T-helper 2 cell treated with Interferon-gamma antibody and Interleukin-4, amounts not matched to agents 5 μg/mL and 100 μg/mL, for 36 hours (primary cell): Measurements from ENCODE around the gene HUNK.
"Not testable (repeated sequence)": the region's sequence is repeated elsewhere in the genome, so short reads cannot be mapped to it uniquely, and the experiment has no call there.

Experiments
- DNase-seq: peaks from one replicate; pipeline ENCODE4 v3.0.0; 2021; ENCODE audit warnings: low spot score
- H3K27ac Mint-ChIP-seq: one replicate; pipeline ENCODE4 v1.8.0; 2021; ENCODE audit warnings: mild to moderate bottlenecking, mixed read lengths
- H3K27me3 Mint-ChIP-seq: one replicate; pipeline ENCODE4 v1.8.0; 2021; ENCODE audit warnings: low read depth, mixed read lengths
- H3K36me3 Mint-ChIP-seq: one replicate; pipeline ENCODE4 v1.8.0; 2021; ENCODE audit warnings: low read depth, mixed read lengths
- H3K4me1 Mint-ChIP-seq: one replicate; pipeline ENCODE4 v1.8.0; 2021; ENCODE audit warnings: low read depth, mixed read lengths
- H3K4me3 Mint-ChIP-seq: one replicate; pipeline ENCODE4 v1.8.0; 2022; ENCODE audit warnings: mild to moderate bottlenecking, moderate library complexity, mixed read lengths
- H3K9me3 Mint-ChIP-seq: one replicate; pipeline ENCODE4 v1.8.0; 2021; ENCODE audit warnings: mixed read lengths

HUNK gene

GRCh38 chr21:31857096-31857495, 15.7 kb upstream of the HUNK start:
- no peak for DNase-seq
- Mint-ChIP-seq H3K9me3 (no peaks in the 10 kb centered on the region), H3K27me3 (no peaks in the 10 kb centered on the region), H3K4me1 (no peaks in the 10 kb centered on the region), H3K4me3 (no peak overlapping the region), H3K27ac (no peak overlapping the region), H3K36me3 (no peaks in the 10 kb centered on the region)

GRCh38 chr21:31857631-31858030, 15.2 kb upstream of the HUNK start:
- H3K27ac Mint-ChIP-seq, H3K4me1 Mint-ChIP-seq, H3K27me3 Mint-ChIP-seq, DNase-seq, H3K9me3 Mint-ChIP-seq, H3K4me3 Mint-ChIP-seq, H3K36me3 Mint-ChIP-seq: not testable (repeated sequence)

- no peak overlapping the region for H3K27ac Mint-ChIP-seq
- no peaks in the 10 kb centered on the region for H3K9me3 Mint-ChIP-seq
- H3K36me3 Mint-ChIP-seq: no peaks in the 10 kb centered on the region
- DNase-seq: no peak
- H3K4me3 Mint-ChIP-seq: no peak overlapping the region
- no peaks in the 10 kb centered on the region for H3K27me3 Mint-ChIP-seq
- H3K4me1 Mint-ChIP-seq: no peaks in the 10 kb centered on the region
Measured at GRCh38 chr21:31860851-31861250, 12.0 kb upstream of the HUNK start.

- no peak for DNase-seq
- Mint-ChIP-seq H3K27ac (no peak overlapping the region), H3K4me1 (no peaks in the 10 kb centered on the region), H3K36me3 (no peaks in the 10 kb centered on the region), H3K4me3 (no peak overlapping the region), H3K27me3 (no peaks in the 10 kb centered on the region), H3K9me3 (no peaks in the 10 kb centered on the region)
Measured at GRCh38 chr21:31862078-31862477, 10.7 kb upstream of the HUNK start.

DNA sequence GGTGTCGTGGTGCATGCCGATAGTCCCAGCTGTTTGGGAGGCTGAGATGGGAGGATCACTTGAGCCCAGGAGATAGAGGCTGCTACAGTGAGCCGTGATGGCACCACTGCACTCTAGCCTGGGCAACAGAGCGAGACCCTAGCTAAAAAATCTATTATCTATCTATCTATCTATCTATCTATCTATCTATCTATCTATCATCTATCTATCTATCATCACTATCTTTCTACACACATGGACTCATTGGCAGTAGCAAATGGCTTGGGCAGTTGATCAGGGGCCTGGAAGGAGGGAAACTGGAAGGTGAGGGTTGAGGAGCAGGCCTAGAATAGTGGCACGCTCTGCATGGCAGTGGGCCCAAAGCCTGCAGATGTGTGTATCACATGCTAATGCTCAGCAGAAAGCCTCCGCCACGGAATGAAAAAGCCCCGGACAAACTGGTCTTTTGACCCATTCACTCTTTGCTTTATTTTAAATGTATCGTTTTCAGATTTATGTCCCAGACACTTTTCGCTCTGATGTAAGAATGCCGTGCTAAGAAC, 7.3 kb upstream of the HUNK start:
- Mint-ChIP-seq H3K27ac (no peak overlapping the region), H3K36me3 (no peaks in the 10 kb centered on the region), H3K4me3 (no peak overlapping the region), H3K27me3 (peaks cover 14% of the 10 kb centered on the region), H3K9me3 (no peaks in the 10 kb centered on the region), H3K4me1 (no peaks in the 10 kb centered on the region)
- no peak for DNase-seq

- Mint-ChIP-seq H3K36me3 (no peaks in the 10 kb centered on the region), H3K4me1 (no peaks in the 10 kb centered on the region), H3K9me3 (no peaks in the 10 kb centered on the region), H3K4me3 (no peak overlapping the region), H3K27ac (no peak overlapping the region), H3K27me3 (peaks cover 17% of the 10 kb centered on the region)
- DNase-seq: peak; percentile 54
Measured at GRCh38 chr21:31866077-31866511, 6.7 kb upstream of the HUNK start.

GRCh38 chr21:31869750-31870149, 3.1 kb upstream of the HUNK start:
- Mint-ChIP-seq H3K4me1 (peaks cover 5% of the 10 kb centered on the region), H3K27me3 (peaks cover 36% of the 10 kb centered on the region), H3K27ac (no peak overlapping the region), H3K9me3 (no peaks in the 10 kb centered on the region), H3K4me3 (no peak overlapping the region), H3K36me3 (no peaks in the 10 kb centered on the region)
- DNase-seq: no peak

DNA sequence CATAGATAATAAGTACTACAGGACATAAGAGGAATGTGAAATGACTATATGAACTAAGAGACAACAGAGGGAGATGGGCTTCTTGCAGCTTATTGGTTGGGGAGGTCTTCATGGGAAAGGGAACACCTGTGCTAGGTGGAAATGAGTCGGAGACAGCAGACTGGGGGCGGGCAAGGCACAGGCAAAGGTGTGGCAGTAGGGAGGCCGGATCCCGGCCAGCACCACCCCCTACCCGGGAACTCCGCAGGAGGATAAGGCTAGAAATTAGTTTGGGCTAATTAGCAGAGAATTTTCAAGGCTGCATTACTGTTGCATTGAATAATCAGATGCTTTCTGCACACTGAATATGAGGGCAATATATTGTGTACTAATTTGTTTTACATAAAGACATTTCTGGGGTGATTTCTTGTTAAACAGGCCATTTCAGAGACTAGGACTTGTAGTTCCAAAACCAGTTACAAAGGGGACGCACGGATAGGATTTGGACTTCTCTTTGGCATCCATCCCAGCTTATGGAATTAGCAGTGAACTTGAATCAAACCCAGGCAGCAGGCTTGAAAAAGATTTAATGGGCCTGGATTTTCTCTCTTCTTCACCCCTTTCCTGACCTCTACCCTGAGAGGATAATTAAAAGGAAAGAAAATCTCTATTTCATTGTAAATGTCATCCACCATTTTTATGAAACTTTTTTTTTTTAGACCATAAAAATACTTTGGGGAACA, 2.2 kb upstream of the HUNK start:
- Mint-ChIP-seq H3K4me1 (peaks cover 5% of the 10 kb centered on the region), H3K36me3 (no peaks in the 10 kb centered on the region), H3K27ac (no peak overlapping the region), H3K9me3 (no peaks in the 10 kb centered on the region), H3K27me3 (peaks cover 43% of the 10 kb centered on the region), H3K4me3 (no peak overlapping the region)
- DNase-seq: no peak

DNA sequence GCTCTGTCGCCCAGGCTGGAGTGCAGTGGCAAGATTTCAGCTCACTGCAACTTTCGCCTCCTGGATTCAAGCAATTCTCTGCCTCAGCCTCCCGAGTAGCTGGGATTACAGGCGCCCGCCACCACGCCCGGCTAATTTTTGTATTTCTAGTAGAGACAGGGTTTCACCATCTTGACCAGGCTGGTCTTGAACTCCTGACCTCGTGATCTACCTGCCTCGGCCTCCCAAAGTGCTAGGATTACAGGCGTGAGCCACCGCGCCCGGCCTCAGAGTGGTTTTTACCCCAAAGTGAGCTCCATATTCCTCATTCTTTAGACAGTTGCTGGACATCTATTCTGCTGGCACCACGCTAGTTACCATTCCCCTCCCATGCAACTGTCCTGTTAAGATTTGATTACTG, 1.4 kb upstream of the HUNK start:
- not testable (repeated sequence) for H3K4me3 Mint-ChIP-seq, H3K9me3 Mint-ChIP-seq, H3K27ac Mint-ChIP-seq, H3K36me3 Mint-ChIP-seq, H3K4me1 Mint-ChIP-seq, DNase-seq
- peaks cover 49% of the 10 kb centered on the region for H3K27me3 Mint-ChIP-seq

- no peaks in the 10 kb centered on the region for H3K9me3 Mint-ChIP-seq
Measured at GRCh38 chr21:31872072-31872451, 758 bp upstream of the HUNK start.

GRCh38 chr21:31873275-31873695, 465 bp downstream of the HUNK start:
- H3K4me3 Mint-ChIP-seq: no peak overlapping the region
- no peak for DNase-seq
- H3K9me3 Mint-ChIP-seq: no peaks in the 10 kb centered on the region
- H3K4me1 Mint-ChIP-seq: peaks cover 5% of the 10 kb centered on the region
- peaks cover 57% of the 10 kb centered on the region for H3K27me3 Mint-ChIP-seq
- no peaks in the 10 kb centered on the region for H3K36me3 Mint-ChIP-seq
- no peak overlapping the region for H3K27ac Mint-ChIP-seq

More at GRCh38 chr21:31872072-31872451, 758 bp upstream of the HUNK start:
- H3K36me3 Mint-ChIP-seq: no peaks in the 10 kb centered on the region
- H3K4me3 Mint-ChIP-seq: peak overlapping the region; percentile 74
- peaks cover 5% of the 10 kb centered on the region for H3K4me1 Mint-ChIP-seq
- H3K27me3 Mint-ChIP-seq: peaks cover 49% of the 10 kb centered on the region
- no peak for DNase-seq
- H3K27ac Mint-ChIP-seq: no peak overlapping the region

- Mint-ChIP-seq H3K4me1 (peaks cover 5% of the 10 kb centered on the region), H3K27me3 (peaks cover 54% of the 10 kb centered on the region), H3K27ac (no peak overlapping the region), H3K9me3 (no peaks in the 10 kb centered on the region), H3K4me3 (no peak overlapping the region), H3K36me3 (no peaks in the 10 kb centered on the region)
- peak; percentile 10 for DNase-seq
Measured at GRCh38 chr21:31873696-31874599, 1.1 kb downstream of the HUNK start.

GRCh38 chr21:31874812-31875212, 2.0 kb downstream of the HUNK start:
- Mint-ChIP-seq H3K9me3 (no peaks in the 10 kb centered on the region), H3K36me3 (no peaks in the 10 kb centered on the region), H3K4me3 (peak overlapping the region; percentile 58), H3K4me1 (peaks cover 5% of the 10 kb centered on the region), H3K27me3 (peaks cover 50% of the 10 kb centered on the region), H3K27ac (no peak overlapping the region)
- no peak for DNase-seq

DNA sequence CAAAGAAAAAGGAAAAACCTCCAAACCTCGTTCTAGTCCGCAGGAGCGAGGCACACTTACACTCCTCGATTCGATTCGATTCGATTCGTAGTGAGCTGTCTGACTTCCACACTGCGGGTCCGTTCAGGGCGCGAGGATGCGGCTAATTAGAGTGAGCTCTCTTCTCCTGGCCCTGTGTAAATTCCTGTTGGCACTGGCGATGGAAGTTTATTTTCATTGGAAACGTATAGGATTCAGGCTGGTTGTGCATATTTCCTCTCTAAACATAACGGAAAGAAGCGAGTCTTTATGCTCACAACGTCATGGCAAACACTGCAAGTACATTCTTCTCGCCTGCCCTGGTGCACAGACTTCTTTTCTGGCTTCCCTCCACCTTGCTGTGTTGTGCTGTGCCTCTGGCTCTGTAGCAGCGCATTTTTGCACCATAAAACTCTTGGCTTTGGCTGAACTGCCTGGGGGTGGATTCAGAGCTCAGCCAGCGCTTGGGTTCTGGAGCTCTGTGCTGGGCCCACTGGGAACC, 2.7 kb downstream of the HUNK start:
- no peak for DNase-seq
- H3K27me3 Mint-ChIP-seq: peaks cover 47% of the 10 kb centered on the region
- H3K27ac Mint-ChIP-seq: no peak overlapping the region
- H3K9me3 Mint-ChIP-seq: no peaks in the 10 kb centered on the region
- H3K4me3 Mint-ChIP-seq: no peak overlapping the region
- peaks cover 5% of the 10 kb centered on the region for H3K4me1 Mint-ChIP-seq
- H3K36me3 Mint-ChIP-seq: no peaks in the 10 kb centered on the region
